Occipital lobe (tissue), 3 donors: ENCODE data around the gene AAMDC. TPM values are rescaled to one million over a fixed set of nuclear protein-coding genes. Genes with fewer than 3 reads are reported as not detected.
"Not testable (repeated sequence)": the region's sequence is repeated elsewhere in the genome, so short reads cannot be mapped to it uniquely, and the experiment has no call there.

Experiments
- DNase-seq: peaks from one replicate; lab custom pipeline; 2025; lab: John Stamatoyannopoulos, UW
- small RNA-seq: library from RNA; depleted of rRNA; stranded (forward); fragments of <200 nt; gene quantifications from one replicate; pipeline ENCODE3, GENCODE V24; 2014
- total RNA-seq: library from RNA; depleted of rRNA; stranded (reverse); fragments of >200 nt; gene quantifications from one replicate; pipeline ENCODE4 v1.2.3, GENCODE V29; 2014

The AAMDC gene
- total RNA-seq, 1 donor from 2014 or later = 8.6 TPM

- DNase-seq = no peak
Observed at GRCh38 chr11:77884829-77885190, 63.9 kb downstream of the AAMDC start.

- DNase-seq = no peak
Observed at GRCh38 chr11:77886401-77886800, 65.5 kb downstream of the AAMDC start.

GRCh38 chr11:77889045-77889444 is 68.1 kb downstream of the AAMDC start:
- not testable (repeated sequence) for DNase-seq

GRCh38 chr11:77890100-77890614 is 69.2 kb downstream of the AAMDC start:
- DNase-seq = not testable (repeated sequence)

- DNase-seq = not testable (repeated sequence)
Observed at GRCh38 chr11:77890619-77891056, 69.7 kb downstream of the AAMDC start.

- not testable (repeated sequence) for DNase-seq
Observed at GRCh38 chr11:77891256-77891655, 70.3 kb downstream of the AAMDC start.

GRCh38 chr11:77891703-77892102 is 70.8 kb downstream of the AAMDC start:
- DNase-seq = not testable (repeated sequence)

GRCh38 chr11:77894949-77895348 is 74.0 kb downstream of the AAMDC start:
- not testable (repeated sequence) for DNase-seq

GRCh38 chr11:77908835-77909234 is 87.9 kb downstream of the AAMDC start:
- no peak for DNase-seq

- DNase-seq = no peak
Observed at GRCh38 chr11:77909277-77909676, 88.3 kb downstream of the AAMDC start.

GRCh38 chr11:77910828-77911227 is 89.9 kb downstream of the AAMDC start:
- DNase-seq = not testable (repeated sequence)

GRCh38 chr11:77913608-77914306 is 92.8 kb downstream of the AAMDC start:
- DNase-seq = not testable (repeated sequence)

- not testable (repeated sequence) for DNase-seq
Observed at GRCh38 chr11:77914307-77914791, 93.4 kb downstream of the AAMDC start.

- DNase-seq = not testable (repeated sequence)
Observed at GRCh38 chr11:77917713-77918112, 96.8 kb downstream of the AAMDC start.

Small RNA genes lying within 50 kb of the gene (small RNA-seq; reads per million reads assigned to genes)
- gene AP002812.4 = not detected

Other genes starting within 250 kb of the AAMDC start
- gene AQP11, start 231.2 kb upstream of the AAMDC start, total RNA-seq = 5.9 TPM
- 177 TPM for gene CLNS1A, start 183.3 kb upstream of the AAMDC start, total RNA-seq
- gene RSF1, start 422 bp upstream of the AAMDC start, total RNA-seq = 101 TPM
- gene INTS4, start 173.5 kb downstream of the AAMDC start, total RNA-seq = 50.8 TPM
- gene KCTD14, start 202.1 kb downstream of the AAMDC start, total RNA-seq = 0.78 TPM
- gene THRSP, start 242.7 kb downstream of the AAMDC start, total RNA-seq = not detected